T-helper 1 cell treated with Interleukin-12 subunit alpha and Interleukin-12 subunit beta and Interleukin-4 antibody, amounts not matched to agents 30 ng/mL and 1 ng/mL, for 36 hours (primary cell): ENCODE data around the gene RNU1-4. TPM values are rescaled to one million over a fixed set of nuclear protein-coding genes. Genes with fewer than 3 reads are reported as not detected.
"Not testable (repeated sequence)": the region's sequence is repeated elsewhere in the genome, so short reads cannot be mapped to it uniquely, and the experiment has no call there.

Experiments
- intact Hi-C: fragments of 100-400 bp; cut with micrococcal nuclease; formaldehyde crosslinking; loops from one replicate; pipeline ENCODE4 v1.15.1; 2024
- total RNA-seq: library from RNA; stranded (reverse); gene quantifications from 2 replicates; pipeline ENCODE4 v1.2.3, GENCODE V29; 2022

The RNU1-4 gene
- total RNA-seq, 1 donor from 2014 or later: 2,156 TPM

DNA sequence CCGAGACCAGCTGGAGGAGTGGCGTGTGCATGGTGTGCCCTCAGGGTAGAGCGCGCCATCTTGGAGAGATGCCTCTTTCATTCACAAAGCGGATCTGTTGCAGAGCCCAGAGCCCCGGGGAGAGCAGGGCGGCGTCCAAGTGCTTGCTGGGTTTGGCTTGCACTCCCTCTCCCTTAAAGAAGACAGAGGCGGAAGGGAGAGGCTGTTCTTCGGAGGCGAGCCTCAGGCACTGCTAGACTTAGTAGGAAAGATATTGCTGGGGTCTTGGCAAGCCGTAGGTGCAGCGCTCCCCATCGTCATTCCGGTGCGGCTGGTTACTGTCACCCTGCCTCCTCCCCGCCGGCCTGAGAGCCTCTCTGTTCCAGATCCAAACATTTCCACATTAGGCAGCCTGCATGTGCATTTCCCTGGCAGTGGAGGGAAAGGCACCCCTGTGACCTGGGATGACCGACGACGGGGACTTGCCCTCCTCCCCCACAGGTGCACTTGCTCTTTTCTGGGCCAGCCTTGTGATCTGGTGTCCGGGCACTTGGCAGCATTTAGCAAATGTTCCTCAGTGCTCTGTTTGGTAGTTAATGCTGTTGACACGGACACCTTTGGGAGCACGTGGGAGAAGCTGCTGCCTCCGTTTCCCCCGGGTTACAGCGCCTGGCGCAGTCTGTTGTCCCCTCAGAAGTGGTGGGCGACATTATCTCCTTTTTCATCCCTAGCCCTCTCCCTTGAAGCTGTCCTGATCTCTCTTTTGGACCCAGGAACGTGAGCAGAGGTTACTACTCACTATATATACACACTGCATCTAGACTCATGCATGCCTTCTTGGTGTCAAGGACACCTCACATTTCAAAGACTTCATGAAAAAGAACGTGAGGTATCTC lies 25.7 kb downstream of the RNU1-4 start:
- intact Hi-C loops: not testable (repeated sequence)

DNA sequence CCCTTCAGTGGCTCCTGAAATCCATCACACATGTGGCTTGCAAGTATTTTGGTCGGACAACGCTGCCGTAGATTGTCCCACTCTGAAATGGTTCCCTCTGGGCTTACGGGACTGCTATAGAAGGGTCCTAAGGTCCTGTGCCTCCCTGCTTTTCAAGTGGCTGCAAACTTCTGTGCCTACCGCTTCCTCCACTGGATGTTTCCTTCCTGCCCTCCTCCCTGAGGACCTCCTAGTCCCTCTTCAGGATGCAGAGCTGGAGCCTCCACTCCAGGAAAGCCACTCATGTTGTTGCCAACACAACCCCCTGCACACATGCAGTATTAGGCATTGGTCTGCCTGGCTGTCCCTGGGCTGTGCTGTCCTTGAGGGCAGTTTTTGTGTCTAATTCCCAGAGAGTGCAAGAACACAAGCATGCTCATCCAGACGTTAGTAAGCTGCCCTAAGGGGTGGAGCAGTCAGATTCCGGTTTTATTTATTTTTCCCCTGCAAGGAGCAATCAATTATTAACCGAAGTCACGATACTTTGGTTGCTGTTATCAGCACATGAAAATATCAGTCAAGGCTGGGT lies 26.5 kb downstream of the RNU1-4 start:
- intact Hi-C loops: not testable (repeated sequence)

DNA sequence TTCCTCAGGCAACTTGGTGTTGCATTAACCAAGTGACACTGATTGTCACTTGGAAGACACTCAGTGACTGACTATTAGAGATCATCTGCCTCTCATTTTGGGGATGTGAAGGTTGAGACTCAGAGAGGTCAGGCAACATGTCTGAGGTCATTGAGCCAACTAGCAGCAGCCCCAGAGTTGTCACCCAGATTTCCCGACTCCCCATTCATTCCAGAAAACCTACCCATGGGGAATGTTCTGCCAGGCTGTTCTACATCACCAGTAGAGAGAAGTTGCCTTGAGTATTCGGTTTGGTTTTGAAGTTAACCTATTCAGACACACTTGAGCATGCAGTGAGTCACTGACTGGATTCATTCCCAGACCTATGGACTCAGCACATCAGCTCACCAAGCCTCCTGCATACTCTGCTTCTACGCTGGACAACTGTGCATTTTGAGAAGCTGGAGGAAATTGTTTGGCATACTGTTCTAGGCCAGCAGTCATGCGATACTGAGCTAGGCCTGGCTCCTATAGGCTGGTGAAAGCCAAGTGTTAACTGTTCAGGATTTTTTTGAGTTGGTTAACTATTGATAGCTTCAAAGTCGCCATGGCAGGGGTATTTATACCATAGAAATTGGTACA lies 29.9 kb downstream of the RNU1-4 start:
- intact Hi-C loops: not testable (repeated sequence)

GRCh38 chr1:16770896-16771446 lies 30.7 kb downstream of the RNU1-4 start:
- intact Hi-C loops: not testable (repeated sequence)

GRCh38 chr1:16772275-16773204 lies 32.2 kb downstream of the RNU1-4 start:
- intact Hi-C loops: not testable (repeated sequence)

DNA sequence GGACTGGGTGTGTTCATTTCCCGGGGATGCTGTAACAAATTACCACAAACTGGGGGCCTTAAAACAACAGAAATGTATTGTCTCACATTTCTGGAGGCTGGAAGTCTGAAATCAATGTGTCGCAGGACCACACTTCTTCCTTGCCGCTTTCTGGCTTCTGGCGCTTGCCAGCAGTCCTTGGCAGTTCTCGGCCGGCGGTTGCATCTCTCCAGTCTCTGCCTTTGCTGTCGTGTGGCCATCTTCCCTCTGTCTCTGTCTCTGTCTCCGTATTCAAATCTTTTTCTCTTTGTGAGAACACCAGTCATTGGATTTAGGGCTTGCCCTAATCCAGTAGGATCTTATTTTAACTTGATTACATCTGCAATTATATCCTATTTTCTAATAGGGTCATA lies 32.9 kb downstream of the RNU1-4 start:
- intact Hi-C loops: not testable (repeated sequence)

GRCh38 chr1:16773723-16774122 lies 33.4 kb downstream of the RNU1-4 start:
- intact Hi-C loops: not testable (repeated sequence)

DNA sequence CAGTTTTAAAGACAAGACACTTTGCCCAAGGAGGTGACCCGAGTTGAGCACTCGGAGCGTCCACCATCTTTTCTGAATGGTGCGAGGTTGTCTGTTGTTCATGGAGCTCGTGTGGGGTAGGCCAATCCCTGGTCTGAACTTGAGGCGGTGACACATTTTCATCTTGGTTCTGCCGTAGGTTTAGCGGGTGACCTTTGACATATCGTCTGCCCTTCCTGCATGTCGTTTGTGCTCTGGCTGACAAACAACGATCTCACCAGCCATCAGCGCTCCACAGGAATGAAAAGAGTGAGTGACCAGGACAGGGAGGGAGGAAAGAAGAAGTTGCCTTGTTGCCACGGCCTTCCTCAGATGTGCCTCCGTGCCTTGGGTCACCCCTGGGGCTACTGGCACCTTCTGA lies 34.5 kb downstream of the RNU1-4 start:
- intact Hi-C loops: not testable (repeated sequence)

DNA sequence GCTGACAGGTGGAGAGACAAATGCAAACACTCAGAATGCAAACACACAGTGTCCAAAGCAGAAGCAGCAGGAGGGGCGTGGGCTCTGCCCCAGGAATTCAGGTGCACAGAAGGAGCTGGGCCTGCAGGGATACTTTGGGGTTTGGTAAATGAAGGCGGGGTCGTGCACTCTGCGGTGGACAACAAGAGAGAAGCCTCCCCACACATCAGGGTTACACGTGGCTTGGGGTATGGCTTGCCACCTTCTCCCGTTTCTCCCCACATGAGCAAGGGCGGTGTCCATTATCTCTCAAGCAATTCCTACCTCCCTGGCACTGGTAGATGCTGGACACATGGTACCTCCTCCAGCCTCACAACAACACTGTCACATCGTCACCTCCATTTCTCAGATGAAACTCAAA lies 35.0 kb downstream of the RNU1-4 start:
- intact Hi-C loops: not testable (repeated sequence)

- intact Hi-C loops: not testable (repeated sequence)
Observed at GRCh38 chr1:16776248-16776647, 35.9 kb downstream of the RNU1-4 start.

GRCh38 chr1:16776835-16777234 lies 36.5 kb downstream of the RNU1-4 start:
- intact Hi-C loops: not testable (repeated sequence)

DNA sequence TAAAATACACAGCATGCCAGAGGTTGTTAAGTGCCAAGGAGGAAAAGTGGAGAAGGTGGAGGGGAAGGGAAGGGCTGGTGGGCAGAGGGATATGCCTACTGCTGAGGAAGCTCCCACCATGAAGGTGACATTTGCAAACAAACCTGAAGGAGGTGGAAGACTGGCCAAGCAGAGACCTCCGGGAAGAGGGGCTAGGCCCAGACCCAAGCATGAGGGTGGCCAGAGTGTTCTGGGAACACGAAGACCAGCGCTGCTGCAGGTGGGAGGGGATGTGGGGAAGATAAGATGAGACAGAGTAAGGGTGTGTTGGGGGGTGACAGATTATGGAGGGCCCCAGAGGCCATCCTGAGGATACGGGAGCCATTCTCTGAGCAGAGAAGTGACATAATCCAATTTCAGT lies 37.5 kb downstream of the RNU1-4 start:
- intact Hi-C loops: not testable (repeated sequence)

DNA sequence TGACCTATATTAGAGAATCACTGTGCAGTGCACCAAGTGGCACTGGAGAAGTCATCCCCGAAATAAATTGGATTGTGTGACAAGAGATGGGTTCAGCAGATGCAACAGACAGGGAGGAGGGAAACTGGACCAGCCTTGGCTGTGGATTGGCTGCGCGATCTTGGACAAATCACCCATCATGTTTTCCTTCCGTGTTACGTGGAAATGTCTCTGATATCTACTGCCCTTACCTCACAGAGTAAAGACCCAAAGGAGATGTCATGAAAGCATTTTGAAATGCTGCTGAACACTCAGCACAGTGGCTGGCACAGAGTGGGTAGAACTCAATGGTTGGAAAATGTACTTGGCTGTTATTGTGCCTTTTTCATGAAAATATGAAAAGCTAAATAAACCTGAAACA lies 39.2 kb downstream of the RNU1-4 start:
- intact Hi-C loops: not testable (repeated sequence)

GRCh38 chr1:16781033-16781432 lies 40.7 kb downstream of the RNU1-4 start:
- intact Hi-C loops: not testable (repeated sequence)

- intact Hi-C loops: not testable (repeated sequence)
Observed at GRCh38 chr1:16781625-16782024, 41.3 kb downstream of the RNU1-4 start.

GRCh38 chr1:16784955-16785354 lies 44.6 kb downstream of the RNU1-4 start:
- intact Hi-C loops: not testable (repeated sequence)

DNA sequence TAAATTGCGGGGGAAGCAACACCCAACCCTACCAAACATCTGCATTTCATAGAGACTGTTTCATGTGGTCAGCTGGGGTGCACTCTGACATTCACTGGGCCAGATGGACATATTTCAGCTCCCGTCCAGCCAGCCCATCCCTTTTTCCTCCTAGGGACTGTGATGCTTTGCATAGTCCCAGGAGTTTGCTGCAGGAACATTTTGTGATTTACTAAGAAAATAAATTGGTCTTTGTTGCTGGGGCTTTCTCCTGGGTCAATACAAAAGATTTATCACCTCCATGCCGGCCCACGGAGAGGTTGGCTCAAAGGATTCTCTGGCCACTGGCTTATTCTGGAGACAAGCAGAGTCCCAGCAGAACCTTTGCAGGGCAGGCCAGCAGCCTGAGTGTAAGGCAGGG lies 46.0 kb downstream of the RNU1-4 start:
- intact Hi-C loops: not testable (repeated sequence)

DNA sequence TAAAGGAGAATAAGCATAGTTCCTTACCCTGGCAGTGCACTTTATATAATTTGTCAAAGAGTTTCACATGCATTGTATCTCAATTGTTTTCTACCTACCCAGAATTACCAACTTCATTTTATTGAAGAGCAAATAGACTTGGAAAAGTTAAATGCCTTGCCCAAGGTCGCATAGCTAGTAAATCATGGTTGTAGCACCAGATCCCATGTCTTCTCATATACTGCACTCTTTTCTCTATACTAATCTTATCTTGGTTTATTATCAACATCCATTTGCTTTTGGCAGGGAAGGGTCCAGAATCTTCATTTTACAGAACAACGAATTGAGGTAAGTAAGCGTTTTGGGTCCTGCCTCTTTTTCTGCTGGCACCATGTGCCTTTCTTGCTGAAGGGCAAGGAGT lies 46.9 kb downstream of the RNU1-4 start:
- intact Hi-C loops: not testable (repeated sequence)

DNA sequence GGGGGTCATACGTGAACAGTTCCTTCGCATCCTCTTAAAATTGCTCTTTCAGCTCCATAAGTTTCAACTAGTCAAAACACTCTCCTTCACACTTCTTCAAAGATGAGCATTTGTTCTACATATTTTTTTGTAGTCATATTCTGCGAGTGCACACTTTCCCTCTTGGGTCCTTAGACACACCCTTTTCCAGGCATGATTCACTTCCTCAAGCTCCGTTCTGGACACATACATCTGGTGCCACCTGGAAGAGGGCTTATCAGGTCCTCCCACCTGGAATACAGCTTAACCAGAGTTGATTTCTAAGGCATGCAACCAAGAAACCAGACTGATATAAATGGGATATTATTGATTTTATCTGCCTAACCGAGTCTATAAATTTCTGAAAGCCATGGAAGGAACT lies 47.4 kb downstream of the RNU1-4 start:
- intact Hi-C loops: not testable (repeated sequence)
